Fibroblast of lung (primary cell): ENCODE results near the gene PALLD. TPM values are rescaled to one million over a fixed set of nuclear protein-coding genes. Genes with fewer than 3 reads are reported as not detected.

Source experiments
- DNase-seq, 2 donors: peaks; one replicate each; pipeline versions ENCODE4 v3.0.0 to v3.0.0-alpha.2; 2010; ENCODE audit warnings: low read depth in 2 of 2
- H2AFZ ChIP-seq: 2 replicates; pipeline ENCODE4 v1.5.1; 2012; ENCODE audit warnings: low read length, control low read depth, inconsistent platforms
- H3K27ac ChIP-seq: 2 replicates; pipeline ENCODE4 v1.5.1; 2011; ENCODE audit warnings: low read length, control low read depth; ENCODE audit not compliant: insufficient read depth
- H3K27me3 ChIP-seq: 2 replicates; pipeline ENCODE4 v1.5.1; 2011; ENCODE audit warnings: mild to moderate bottlenecking, low read length; ENCODE audit not compliant: control insufficient read depth, insufficient read depth
- H3K36me3 ChIP-seq: 2 replicates; pipeline ENCODE4 v1.5.1; 2011; ENCODE audit warnings: low read length; ENCODE audit not compliant: control insufficient read depth, insufficient read depth
- H3K4me1 ChIP-seq: 2 replicates; pipeline ENCODE4 v1.5.1; 2011; ENCODE audit warnings: low read length; ENCODE audit not compliant: control insufficient read depth, insufficient read depth; ENCODE audit errors: extremely low read depth
- H3K4me2 ChIP-seq: 2 replicates; pipeline ENCODE4 v1.5.1; 2011; ENCODE audit warnings: low read length, control low read depth; ENCODE audit not compliant: insufficient read depth; ENCODE audit errors: extremely low read depth
- H3K4me3 ChIP-seq, 4 experiments: fragments of 200-600 bp in 1 of 4; sonication (generic) in 1 of 4; replicated peaks in 1 of 4; 2 replicates each; pipeline ENCODE4 v1.5.1; 2011 to 2016; ENCODE audit warnings: low read length in 4 of 4, low read depth in 3 of 4, mild to moderate bottlenecking in 3 of 4, control low read depth in 2 of 4, inconsistent platforms in 1 of 4, mixed read lengths in 1 of 4; ENCODE audit not compliant: insufficient read depth in 1 of 4; ENCODE audit errors: control extremely low read depth in 1 of 4
- H3K79me2 ChIP-seq: 2 replicates; pipeline ENCODE4 v1.5.1; 2012; ENCODE audit warnings: mild to moderate bottlenecking, low read length, inconsistent platforms; ENCODE audit not compliant: control insufficient read depth, insufficient read depth
- H3K9ac ChIP-seq: 2 replicates; pipeline ENCODE4 v1.5.1; 2011; ENCODE audit warnings: mild to moderate bottlenecking, low read length, control low read depth; ENCODE audit not compliant: insufficient read depth
- H3K9me3 ChIP-seq: 2 replicates; pipeline ENCODE4 v1.5.1; 2012; ENCODE audit warnings: low read depth, low read length; ENCODE audit not compliant: control insufficient read depth, insufficient read depth
- H4K20me1 ChIP-seq: 2 replicates; pipeline ENCODE4 v1.5.1; 2011; ENCODE audit warnings: low read length; ENCODE audit not compliant: control insufficient read depth, insufficient read depth; ENCODE audit errors: extremely low read depth
- EZH2 ChIP-seq: IDR thresholded peaks from 2 replicates; pipeline ENCODE4 v1.5.1; 2012; ENCODE audit warnings: low read length, control low read depth, mild to moderate bottlenecking; ENCODE audit errors: missing control alignments
- polyA plus RNA-seq, 2 donors: library from polyadenylated mRNA; depleted of rRNA in 1 of 2; stranded (reverse) in 1 of 2; unstranded in 1 of 2; fragments of >200 nt; gene quantifications; 2 replicates each; pipeline ENCODE4 v1.2.1, GENCODE V29; 2011 to 2012; ENCODE audit warnings: missing spikeins in 1 of 2
- total RNA-seq: library from RNA; depleted of rRNA; stranded (reverse); fragments of >200 nt; gene quantifications from 2 replicates; pipeline ENCODE4 v1.2.1, GENCODE V29; 2014
- TF ChIP-seq, protein P1 (sequence below), 2 donors: IDR thresholded peaks in 1 of 2; conservative IDR thresholded peaks in 1 of 2; 1 replicate in 1 of 2; 2 replicates in 1 of 2; pipeline ENCODE4 v1.5.1; 2011 to 2012; ENCODE audit warnings: low read length in 2 of 2, control low read depth in 1 of 2, inconsistent platforms in 1 of 2, low read depth in 1 of 2, mild to moderate bottlenecking in 1 of 2

Gene PALLD
- total and polyA plus RNA-seq, 2 donors (not counting 1 experiment from before 2014, with no cell fraction given): 200 to 205 TPM

DNA sequence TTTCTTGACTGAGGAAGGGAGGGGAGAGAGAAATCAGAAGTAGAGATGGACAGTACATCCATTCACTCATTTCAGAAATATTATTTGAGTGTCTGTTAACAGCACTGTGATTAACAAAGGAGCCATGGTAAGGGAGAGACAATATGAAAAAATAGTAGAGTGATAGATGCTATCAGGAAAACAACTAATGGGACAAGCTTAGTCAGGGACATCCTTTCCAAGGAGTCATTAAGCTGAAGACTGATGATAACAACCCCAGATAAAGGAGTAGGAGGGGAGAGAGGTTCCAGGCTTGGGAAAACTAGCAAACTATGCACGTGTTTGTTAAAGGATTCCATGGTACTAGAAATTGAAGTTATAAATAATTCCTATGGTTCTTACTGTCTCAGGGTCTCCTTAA, 391.0 kb downstream of the PALLD start:
- no peaks in the 10 kb centered on the region for H3K27me3 ChIP-seq
- peaks cover 8% of the 10 kb centered on the region for H3K36me3 ChIP-seq
- H3K4me1 ChIP-seq: peaks cover 20% of the 10 kb centered on the region
- H2AFZ ChIP-seq: no peak overlapping the region
- no peaks in the 10 kb centered on the region for H3K9me3 ChIP-seq
- no peaks in the 10 kb centered on the region for H4K20me1 ChIP-seq
- peaks cover 19% of the 10 kb centered on the region for H3K79me2 ChIP-seq
- H3K27ac ChIP-seq: no peak overlapping the region
- no peak overlapping the region for H3K9ac ChIP-seq
- no peak overlapping the region for H3K4me2 ChIP-seq
- H3K4me3 ChIP-seq: no peak overlapping the region
- TF ChIP-seq, protein P1, sequence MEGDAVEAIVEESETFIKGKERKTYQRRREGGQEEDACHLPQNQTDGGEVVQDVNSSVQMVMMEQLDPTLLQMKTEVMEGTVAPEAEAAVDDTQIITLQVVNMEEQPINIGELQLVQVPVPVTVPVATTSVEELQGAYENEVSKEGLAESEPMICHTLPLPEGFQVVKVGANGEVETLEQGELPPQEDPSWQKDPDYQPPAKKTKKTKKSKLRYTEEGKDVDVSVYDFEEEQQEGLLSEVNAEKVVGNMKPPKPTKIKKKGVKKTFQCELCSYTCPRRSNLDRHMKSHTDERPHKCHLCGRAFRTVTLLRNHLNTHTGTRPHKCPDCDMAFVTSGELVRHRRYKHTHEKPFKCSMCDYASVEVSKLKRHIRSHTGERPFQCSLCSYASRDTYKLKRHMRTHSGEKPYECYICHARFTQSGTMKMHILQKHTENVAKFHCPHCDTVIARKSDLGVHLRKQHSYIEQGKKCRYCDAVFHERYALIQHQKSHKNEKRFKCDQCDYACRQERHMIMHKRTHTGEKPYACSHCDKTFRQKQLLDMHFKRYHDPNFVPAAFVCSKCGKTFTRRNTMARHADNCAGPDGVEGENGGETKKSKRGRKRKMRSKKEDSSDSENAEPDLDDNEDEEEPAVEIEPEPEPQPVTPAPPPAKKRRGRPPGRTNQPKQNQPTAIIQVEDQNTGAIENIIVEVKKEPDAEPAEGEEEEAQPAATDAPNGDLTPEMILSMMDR (conservative IDR thresholded peaks at IDR 0.05 in 1 of 2, IDR thresholded peaks at IDR 0.05 in 1 of 2; ENCODE audit: low read depth in 1 of 2, low read length in 2 of 2): no peak
- TF ChIP-seq EZH2: no peak
- DNase-seq: peak in 1 of 2 donors; percentile 52

- H2AFZ ChIP-seq: no peak overlapping the region
- H3K9me3 ChIP-seq: no peaks in the 10 kb centered on the region
- no peak for DNase-seq
- H3K4me2 ChIP-seq: no peak overlapping the region
- H3K9ac ChIP-seq: no peak overlapping the region
- no peaks in the 10 kb centered on the region for H3K27me3 ChIP-seq
- peaks cover 11% of the 10 kb centered on the region for H3K36me3 ChIP-seq
- H3K27ac ChIP-seq: no peak overlapping the region
- H3K79me2 ChIP-seq: peaks cover 19% of the 10 kb centered on the region
- H3K4me3 ChIP-seq: no peak overlapping the region
- H3K4me1 ChIP-seq: peaks cover 15% of the 10 kb centered on the region
- no peaks in the 10 kb centered on the region for H4K20me1 ChIP-seq
- TF ChIP-seq EZH2: no peak
- TF ChIP-seq, protein P1 (conservative IDR thresholded peaks at IDR 0.05 in 1 of 2, IDR thresholded peaks at IDR 0.05 in 1 of 2; ENCODE audit: low read depth in 1 of 2, low read length in 2 of 2): no peak
Observed at GRCh38 chr4:168888715-168889215, 391.9 kb downstream of the PALLD start.

- Histone ChIP-seq H3K36me3 (peaks cover 14% of the 10 kb centered on the region), H3K79me2 (peaks cover 9% of the 10 kb centered on the region), H3K9ac (no peak overlapping the region), H4K20me1 (no peaks in the 10 kb centered on the region), H3K4me3 (no peak overlapping the region), H3K27me3 (no peaks in the 10 kb centered on the region), H3K4me1 (no peaks in the 10 kb centered on the region), H2AFZ (no peak overlapping the region), H3K9me3 (no peaks in the 10 kb centered on the region), H3K27ac (no peak overlapping the region), H3K4me2 (no peak overlapping the region)
- no peak for DNase-seq
- TF ChIP-seq EZH2: no peak
- TF ChIP-seq, protein P1 (conservative IDR thresholded peaks at IDR 0.05 in 1 of 2, IDR thresholded peaks at IDR 0.05 in 1 of 2; ENCODE audit: low read depth in 1 of 2, low read length in 2 of 2): no peak
Observed at GRCh38 chr4:168891086-168891485, 394.2 kb downstream of the PALLD start.
